IMR-90 (cell line): Measurements from ENCODE around the gene ACTR1A. TPM values are rescaled to one million over a fixed set of nuclear protein-coding genes. Genes with fewer than 3 reads are reported as not detected.
A peak's percentile ranks its signal among the peaks of the same experiment; 100 is the strongest.

Source experiments
- ATAC-seq: fragments of 200-7000 bp; cut with Tn5 transposase; 2 replicates; pipeline ENCODE4 v1.9.1; 2020; ENCODE audit warnings: low read depth, mild to moderate bottlenecking, moderate library complexity
- BruUV-seq: library from RNA; stranded (reverse); fragments of 400-500 nt; replicated peaks from 2 replicates; lab custom pipeline; 2021; lab: Mats Ljungman, UMichigan
- CTCF ChIA-PET: fragments of 300-600 bp; formaldehyde crosslinking; extraction: SDS; loops from one replicate; lab custom pipeline; 2021; ENCODE audit warnings: antibody characterized with exemption; lab: Yijun Ruan, JAX
- POLR2A ChIA-PET: fragments of 300-600 bp; sonication (Branson Sonifier 250); formaldehyde crosslinking; loops from one replicate; lab custom pipeline; 2022; ENCODE audit warnings: antibody characterized with exemption; ENCODE audit not compliant: unreplicated experiment; lab: Charles Lee
- DNase-seq: peaks from one replicate; pipeline ENCODE4 v3.0.0; 2013
- H2AFZ ChIP-seq: replicated peaks from 2 replicates; pipeline ENCODE3; 2013; ENCODE audit warnings: low read length, mild to moderate bottlenecking; ENCODE audit not compliant: poor library complexity
- H2AK5ac ChIP-seq: 2 replicates; pipeline ENCODE4 v1.6.1; 2013; ENCODE audit warnings: low read depth, low read length, inconsistent platforms
- H2AK9ac ChIP-seq: replicated peaks from 2 replicates; pipeline ENCODE3; 2013; ENCODE audit warnings: mild to moderate bottlenecking, low read depth, low read length, moderate library complexity; ENCODE audit not compliant: poor library complexity
- H2BK120ac ChIP-seq: 2 replicates; pipeline ENCODE4 v1.6.1; 2013; ENCODE audit warnings: low read depth, low read length, inconsistent platforms
- H2BK15ac ChIP-seq: 3 replicates; pipeline ENCODE4 v1.6.1; 2013; ENCODE audit warnings: low read depth, low read length, inconsistent platforms
- H2BK20ac ChIP-seq: 2 replicates; pipeline ENCODE4 v1.6.1; 2013; ENCODE audit warnings: low read depth, mild to moderate bottlenecking, inconsistent platforms, low read length, moderate library complexity
- H2BK5ac ChIP-seq: 2 replicates; pipeline ENCODE4 v1.6.1; 2013; ENCODE audit warnings: mild to moderate bottlenecking, low read depth, low read length, inconsistent platforms; ENCODE audit not compliant: poor library complexity, severe bottlenecking
- H3K14ac ChIP-seq: replicated peaks from 2 replicates; pipeline ENCODE4 v1.6.1; 2013; ENCODE audit warnings: low read depth, low read length, inconsistent platforms
- H3K18ac ChIP-seq: 2 replicates; pipeline ENCODE4 v1.6.1; 2013; ENCODE audit warnings: low read depth, low read length, control low read depth
- H3K23ac ChIP-seq: 2 replicates; pipeline ENCODE4 v1.6.1; 2013; ENCODE audit warnings: low read depth, low read length, inconsistent platforms
- H3K27ac ChIP-seq: 2 replicates; pipeline ENCODE4 v1.5.1; 2013; ENCODE audit warnings: mild to moderate bottlenecking, control low read depth, low read length; ENCODE audit not compliant: insufficient read depth
- H3K27me3 ChIP-seq: 2 replicates; pipeline ENCODE4 v1.6.1; 2013; ENCODE audit warnings: low read length; ENCODE audit not compliant: control insufficient read depth, insufficient read depth
- H3K36me3 ChIP-seq: 2 replicates; pipeline ENCODE4 v1.6.1; 2013; ENCODE audit warnings: low read length, mixed read lengths; ENCODE audit not compliant: control insufficient read depth, insufficient read depth
- H3K4ac ChIP-seq: 2 replicates; pipeline ENCODE4 v1.6.1; 2013; ENCODE audit warnings: low read depth, low read length, inconsistent platforms
- H3K4me1 ChIP-seq: 2 replicates; pipeline ENCODE4 v1.6.1; 2013; ENCODE audit warnings: low read length, mixed read lengths; ENCODE audit not compliant: control insufficient read depth, insufficient read depth
- H3K4me2 ChIP-seq: 2 replicates; pipeline ENCODE4 v1.6.1; 2013; ENCODE audit warnings: low read depth, mild to moderate bottlenecking, control low read depth, low read length, moderate library complexity
- H3K4me3 ChIP-seq: 2 replicates; pipeline ENCODE4 v1.5.1; 2013; ENCODE audit warnings: low read depth, mild to moderate bottlenecking, control low read depth, low read length, moderate library complexity; ENCODE audit not compliant: insufficient read depth
- H3K56ac ChIP-seq: 2 replicates; pipeline ENCODE4 v1.6.1; 2013; ENCODE audit warnings: low read length, inconsistent platforms; ENCODE audit not compliant: insufficient read depth; ENCODE audit errors: extremely low read depth
- H3K79me1 ChIP-seq, 2 experiments: 2 replicates each; pipeline ENCODE4 v1.6.1; 2013; ENCODE audit warnings: low read length in 2 of 2, inconsistent platforms in 1 of 2, low read depth in 1 of 2
- H3K9ac ChIP-seq: 2 replicates; pipeline ENCODE4 v1.6.1; 2013; ENCODE audit warnings: low read depth, low read length, control low read depth
- H3K9me1 ChIP-seq: 2 replicates; pipeline ENCODE4 v1.6.1; 2013; ENCODE audit warnings: low read length, inconsistent platforms; ENCODE audit not compliant: insufficient read depth
- H3K9me3 ChIP-seq: 2 replicates; pipeline ENCODE4 v1.6.1; 2013; ENCODE audit warnings: low read length; ENCODE audit not compliant: control insufficient read depth, insufficient read depth
- H4K20me1 ChIP-seq: 2 replicates; pipeline ENCODE4 v1.6.1; 2013; ENCODE audit warnings: low read length, inconsistent platforms; ENCODE audit not compliant: insufficient read depth
- H4K5ac ChIP-seq: 2 replicates; pipeline ENCODE4 v1.6.1; 2013; ENCODE audit warnings: mild to moderate bottlenecking, low read depth, low read length, control low read depth
- H4K8ac ChIP-seq, 2 experiments: 2 replicates each; pipeline ENCODE4 v1.6.1; 2013; ENCODE audit warnings: low read depth in 2 of 2, low read length in 2 of 2, control low read depth in 1 of 2, inconsistent platforms in 1 of 2
- H4K91ac ChIP-seq: 2 replicates; pipeline ENCODE4 v1.6.1; 2013; ENCODE audit warnings: low read depth, low read length, inconsistent platforms; ENCODE audit not compliant: insufficient read depth
- BHLHE40 ChIP-seq: fragments of 150-350 bp; IDR thresholded peaks from 2 replicates; pipeline ENCODE4 v1.6.1; 2016; ENCODE audit warnings: mild to moderate bottlenecking, low read depth, low read length
- CEBPB ChIP-seq: IDR thresholded peaks from 2 replicates; pipeline ENCODE4 v1.6.1; 2012; ENCODE audit warnings: low read depth, low read length, improper control_type of control experiment
- CHD1 ChIP-seq: IDR thresholded peaks from 2 replicates; pipeline ENCODE4 v1.6.1; 2012; ENCODE audit warnings: low read depth, low read length, improper control_type of control experiment
- MXI1 ChIP-seq: IDR thresholded peaks from 2 replicates; pipeline ENCODE4 v1.6.1; 2012; ENCODE audit warnings: low read depth, mild to moderate bottlenecking, low read length, moderate library complexity, borderline replicate concordance
- NFE2L2 ChIP-seq: fragments of 150-350 bp; IDR thresholded peaks from 2 replicates; pipeline ENCODE4 v1.6.1; 2016; ENCODE audit warnings: low read depth, mild to moderate bottlenecking, low read length
- RAD21 ChIP-seq: IDR thresholded peaks from 2 replicates; pipeline ENCODE4 v1.6.1; 2012; ENCODE audit warnings: low read length, improper control_type of control experiment
- RCOR1 ChIP-seq: IDR thresholded peaks from 2 replicates; pipeline ENCODE4 v1.6.1; 2012; ENCODE audit warnings: mild to moderate bottlenecking, low read length, improper control_type of control experiment; ENCODE audit not compliant: insufficient replicate concordance
- WGBS, 2 experiments: methylation state at CpG; one replicate each; pipeline versions ENCODE4 v1.1.5 to v1.1.7; 2013; ENCODE audit warnings: missing lambda C conversion rate in 2 of 2; ENCODE audit not compliant: insufficient read length in 1 of 2; ENCODE audit errors: extremely low coverage in 2 of 2; 5-methylcytosine and 5-hydroxymethylcytosine counted together
- dilution Hi-C: fragments of 300-500 bp; cut with HindIII; formaldehyde crosslinking; loops from one replicate; pipeline ENCODE4 v1.14.3; 2018; ENCODE audit warnings: low sequenced_read_pairs; ENCODE audit not compliant: unreplicated experiment
- in situ Hi-C: fragments of 300-500 bp; cut with MboI; formaldehyde crosslinking; loops from 3 replicates; pipeline ENCODE4 v1.14.3; 2019; ENCODE audit warnings: low sequenced_read_pairs, inconsistent platforms, mixed read lengths
- intact Hi-C: fragments of 100-400 bp; cut with micrococcal nuclease; formaldehyde crosslinking; loops from 2 replicates; pipeline ENCODE4 v1.10.0; 2022
- polyA plus RNA-seq, 3 experiments: library from polyadenylated mRNA; depleted of rRNA; stranded (reverse); fragments of >200 nt; gene quantifications; 2 replicates each; pipeline ENCODE4 v1.2.3, GENCODE V29; 2012; ENCODE audit warnings: low replicate concordance in 1 of 3
- total RNA-seq: library from RNA; depleted of rRNA; stranded (reverse); fragments of >200 nt; gene quantifications from 2 replicates; pipeline ENCODE4 v1.2.3, GENCODE V29; 2012
- TF ChIP-seq, protein P1 (sequence below): fragments of 150-350 bp; IDR thresholded peaks from 2 replicates; pipeline ENCODE4 v1.6.1; 2016; ENCODE audit warnings: low read depth, mild to moderate bottlenecking, low read length, moderate library complexity, borderline replicate concordance
- TF ChIP-seq, protein P2 (sequence below): fragments of 150-350 bp; IDR thresholded peaks from 2 replicates; pipeline ENCODE4 v1.6.1; 2017; ENCODE audit warnings: mild to moderate bottlenecking, antibody characterized with exemption, low read length, low read depth

Gene ACTR1A
- total and polyA plus RNA-seq, 2 of the 4 experiments (the other 2 are of a cell fraction), result 142 to 157 TPM

DNA sequence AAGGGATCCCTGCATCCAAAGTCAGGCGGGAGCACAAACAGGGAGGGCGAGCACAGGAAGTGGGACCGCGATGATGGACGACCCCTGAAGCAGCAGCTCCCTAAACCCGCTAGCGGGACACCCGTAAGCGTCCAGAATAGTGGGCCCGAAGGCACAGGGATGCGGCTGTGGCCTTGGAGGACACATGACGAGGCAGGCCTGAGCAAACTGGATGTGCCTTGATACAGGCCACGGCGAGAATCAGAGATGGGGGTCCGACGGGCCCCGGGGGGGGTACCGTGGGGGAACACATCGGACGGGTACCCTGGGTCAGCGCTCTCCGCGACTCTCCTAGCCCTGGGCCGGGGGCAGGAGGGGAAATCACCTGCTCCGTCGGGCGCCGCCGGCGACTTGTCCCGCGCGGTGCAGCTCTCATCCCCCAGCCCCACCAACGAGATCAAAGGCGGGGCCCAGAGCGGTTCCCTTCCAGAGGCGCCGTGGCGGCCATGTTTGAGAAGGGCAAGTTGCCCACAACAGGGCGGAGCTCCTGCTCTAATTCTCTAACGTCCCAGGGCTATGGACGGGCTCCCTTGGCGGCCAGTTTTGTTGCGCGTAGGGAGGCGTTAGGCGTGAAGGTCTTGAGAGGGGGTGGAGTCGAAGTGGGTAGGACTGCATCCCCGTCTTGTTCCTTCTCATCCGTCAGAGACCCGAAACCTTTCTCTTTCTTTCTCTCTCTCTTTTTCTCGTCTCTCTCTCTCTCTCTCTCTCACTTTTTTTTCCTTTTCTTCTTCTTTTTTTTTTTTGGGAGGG lies 70.2 kb downstream of the ACTR1A start, which contains the start of gene CUEDC2 (continued):
- TF ChIP-seq RCOR1, result no peak
- TF ChIP-seq RAD21, result no peak
- TF ChIP-seq NFE2L2, result no peak

DNA sequence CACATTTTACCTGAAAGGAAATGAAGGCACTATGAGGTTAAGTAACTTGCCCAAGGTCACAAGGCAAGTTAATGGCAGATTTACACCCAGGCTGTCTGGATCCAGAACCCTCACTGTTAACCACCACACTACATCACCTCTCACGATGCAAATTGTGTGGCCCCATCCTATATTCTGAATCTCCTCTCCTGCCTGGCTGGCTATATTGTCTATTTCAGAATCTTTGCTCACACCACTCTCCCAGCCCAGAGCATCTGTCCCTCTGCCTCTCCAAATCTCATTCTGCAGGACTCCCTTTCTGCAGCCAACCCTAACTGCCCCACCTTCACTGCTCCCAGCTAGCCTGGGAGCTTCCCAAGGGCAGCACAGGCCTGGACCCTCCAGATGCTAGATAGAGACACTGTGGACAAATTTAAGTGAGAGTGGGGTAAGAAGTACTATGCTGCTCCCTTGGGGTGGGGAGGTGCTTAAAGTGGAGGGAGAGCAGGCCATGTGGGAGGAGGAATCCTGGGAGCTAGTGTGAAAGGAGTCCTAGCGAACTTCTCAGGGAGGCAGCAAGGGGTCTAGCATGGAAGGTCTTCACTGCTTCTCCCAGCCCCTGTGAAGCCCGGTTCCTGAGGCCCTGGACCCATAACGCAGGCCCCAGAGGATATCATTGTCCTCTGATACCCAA lies 70.9 kb downstream of the ACTR1A start:
- peak overlapping the region; percentile 81 for H3K4ac ChIP-seq
- peaks cover 9 to 26% of the 10 kb centered on the region in 2 experiments for H3K79me1 ChIP-seq
- H4K8ac ChIP-seq, result peak overlapping the region; percentile 85 to 99
- peak overlapping the region; percentile 85 for H3K27ac ChIP-seq
- no peak overlapping the region for H2BK20ac ChIP-seq
- peak overlapping the region; percentile 89 for H3K9ac ChIP-seq
- dilution Hi-C loops, result no loop called here
- ChIA-PET CTCF (interaction anchor here (0.9 kb wide), 1 partner anchor 79 kb away, joined by 3 read pairs; no protein-coding TSS in a partner anchor), POLR2A (no interaction called here)
- H3K9me3 ChIP-seq, result no peaks in the 10 kb centered on the region
- WGBS, 2 experiments, result 50% methylated on average over 2 of the region's 4 CpGs; no CpG with 5 or more reads in 1 of the 2 experiments
- H3K9me1 ChIP-seq, result peaks cover 7% of the 10 kb centered on the region; the same call in 1 of the 2 replicates
- H3K4me1 ChIP-seq, result peaks cover 15% of the 10 kb centered on the region
- no peak for DNase-seq
- in situ Hi-C loops, result no loop called here
- peak overlapping the region; percentile 91 for H3K23ac ChIP-seq
- H2BK120ac ChIP-seq, result peak overlapping the region; percentile 57; the same call in 1 of the 2 replicates
- intact Hi-C loops, result loop anchor here (1.0 kb wide), 1 partner anchor 149 kb away; no protein-coding TSS in a partner anchor
- H2AFZ ChIP-seq, result peak overlapping the region; percentile 96
- H4K5ac ChIP-seq, result peak overlapping the region; percentile 89
- peak overlapping the region; percentile 72 for H2BK5ac ChIP-seq
- H3K27me3 ChIP-seq, result no peaks in the 10 kb centered on the region
- peak overlapping the region; percentile 70 for H3K4me3 ChIP-seq
- peak overlapping the region; percentile 75 for H3K56ac ChIP-seq
- H4K20me1 ChIP-seq, result no peaks in the 10 kb centered on the region
- peak overlapping the region; percentile 35 for H3K18ac ChIP-seq
- ATAC-seq, result peak; percentile 22
- BruUV-seq, result no TSS peak
- H2AK5ac ChIP-seq, result peak overlapping the region; percentile 45
- peak overlapping the region; percentile 85 for H4K91ac ChIP-seq
- H3K36me3 ChIP-seq, result no peaks in the 10 kb centered on the region
- peak overlapping the region; percentile 94 for H3K4me2 ChIP-seq
- H2BK15ac ChIP-seq, result peak overlapping the region; percentile 30; the same call in 1 of the 3 replicates
- peak overlapping the region; percentile 95 for H3K14ac ChIP-seq
- peak overlapping the region; percentile 72 for H2AK9ac ChIP-seq
- TF ChIP-seq RAD21 (no peak), CEBPB (no peak), CHD1 (no peak), RCOR1 (no peak), BHLHE40 (no peak), MXI1 (no peak)
- TF ChIP-seq, protein P1, sequence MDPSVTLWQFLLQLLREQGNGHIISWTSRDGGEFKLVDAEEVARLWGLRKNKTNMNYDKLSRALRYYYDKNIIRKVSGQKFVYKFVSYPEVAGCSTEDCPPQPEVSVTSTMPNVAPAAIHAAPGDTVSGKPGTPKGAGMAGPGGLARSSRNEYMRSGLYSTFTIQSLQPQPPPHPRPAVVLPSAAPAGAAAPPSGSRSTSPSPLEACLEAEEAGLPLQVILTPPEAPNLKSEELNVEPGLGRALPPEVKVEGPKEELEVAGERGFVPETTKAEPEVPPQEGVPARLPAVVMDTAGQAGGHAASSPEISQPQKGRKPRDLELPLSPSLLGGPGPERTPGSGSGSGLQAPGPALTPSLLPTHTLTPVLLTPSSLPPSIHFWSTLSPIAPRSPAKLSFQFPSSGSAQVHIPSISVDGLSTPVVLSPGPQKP, result no peak
- TF ChIP-seq, protein P2, sequence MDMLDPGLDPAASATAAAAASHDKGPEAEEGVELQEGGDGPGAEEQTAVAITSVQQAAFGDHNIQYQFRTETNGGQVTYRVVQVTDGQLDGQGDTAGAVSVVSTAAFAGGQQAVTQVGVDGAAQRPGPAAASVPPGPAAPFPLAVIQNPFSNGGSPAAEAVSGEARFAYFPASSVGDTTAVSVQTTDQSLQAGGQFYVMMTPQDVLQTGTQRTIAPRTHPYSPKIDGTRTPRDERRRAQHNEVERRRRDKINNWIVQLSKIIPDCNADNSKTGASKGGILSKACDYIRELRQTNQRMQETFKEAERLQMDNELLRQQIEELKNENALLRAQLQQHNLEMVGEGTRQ, result no peak
